ENCODE data around the gene LEFTY2. TPM values are rescaled to one million over a fixed set of nuclear protein-coding genes. Genes with fewer than 3 reads are reported as not detected.

The LEFTY2 gene
- total and polyA plus RNA-seq, 5 donors from 2014 or later, result not detected

DNA sequence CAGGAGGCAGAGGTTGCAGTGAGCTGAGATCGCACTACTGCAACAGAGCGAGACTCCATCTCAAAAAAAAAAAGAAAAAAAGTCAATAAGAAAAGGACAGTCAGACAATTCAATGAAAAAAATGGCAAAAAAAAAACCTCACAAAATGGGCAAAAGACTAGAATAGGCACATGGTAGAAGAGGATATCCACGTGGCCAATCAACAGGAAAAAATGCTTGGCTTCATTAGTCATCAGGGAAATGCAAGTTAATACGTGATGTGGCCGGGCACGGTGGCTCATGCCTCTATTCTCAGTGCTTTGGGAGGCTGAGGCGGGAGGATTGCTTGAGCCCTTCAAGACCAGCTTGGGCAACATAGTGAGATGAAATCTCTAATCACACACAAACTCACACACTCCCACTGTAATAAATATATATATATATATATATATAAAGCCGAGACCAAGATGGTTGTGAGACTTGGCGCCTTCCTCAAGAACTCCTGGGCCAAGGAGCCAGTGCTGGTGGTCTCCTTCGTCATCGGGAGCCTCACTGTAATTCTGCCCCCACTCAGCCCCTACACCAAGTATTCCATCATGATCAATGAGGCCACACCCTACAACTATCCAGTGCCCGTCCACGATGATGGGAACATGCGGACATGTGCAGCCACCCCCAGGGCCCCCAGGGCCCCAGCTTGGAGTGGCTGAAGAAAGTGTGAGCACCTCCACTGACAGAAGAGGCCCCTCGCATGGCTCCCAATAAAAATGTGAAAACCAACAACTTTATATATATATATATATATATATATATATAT is 22.9 kb upstream of the LEFTY2 start:
- Mint-ChIP-seq H3K9me3 (peaks cover 0 to 2% (median 0%) of the 10 kb centered on the region in 7 donors), H3K36me3 (no peaks in the 10 kb centered on the region), H3K4me3 (no peak overlapping the region), H3K27ac (no peak overlapping the region), H3K27me3 (peaks cover 9% of the 10 kb centered on the region), H3K4me1 (peaks cover 0 to 5% (median 1%) of the 10 kb centered on the region in 4 donors)
- no peak for ATAC-seq (ENCODE audit: low read depth in 2 of 2)
- no peaks in the 10 kb centered on the region for H3K4me1 ChIP-seq (ENCODE audit: control insufficient read depth, insufficient read depth, low read length, poor library complexity, severe bottlenecking)
- no peaks in the 10 kb centered on the region for H3K27me3 ChIP-seq (ENCODE audit: control insufficient read depth, insufficient read depth, low read length)
- no peaks in the 10 kb centered on the region for H3K9me3 ChIP-seq (ENCODE audit: control insufficient read depth in 2 of 2, low read length in 2 of 2)
- H3K4me3 ChIP-seq (ENCODE audit: low read depth, low read length), result no peak overlapping the region
- no peaks in the 10 kb centered on the region for H3K36me3 ChIP-seq (ENCODE audit: control insufficient read depth, insufficient read depth, low read length)
- no peak overlapping the region for H3K27ac ChIP-seq (ENCODE audit: insufficient read depth, low read length, poor library complexity, severe bottlenecking)
- DNase-seq, result no peak

DNA sequence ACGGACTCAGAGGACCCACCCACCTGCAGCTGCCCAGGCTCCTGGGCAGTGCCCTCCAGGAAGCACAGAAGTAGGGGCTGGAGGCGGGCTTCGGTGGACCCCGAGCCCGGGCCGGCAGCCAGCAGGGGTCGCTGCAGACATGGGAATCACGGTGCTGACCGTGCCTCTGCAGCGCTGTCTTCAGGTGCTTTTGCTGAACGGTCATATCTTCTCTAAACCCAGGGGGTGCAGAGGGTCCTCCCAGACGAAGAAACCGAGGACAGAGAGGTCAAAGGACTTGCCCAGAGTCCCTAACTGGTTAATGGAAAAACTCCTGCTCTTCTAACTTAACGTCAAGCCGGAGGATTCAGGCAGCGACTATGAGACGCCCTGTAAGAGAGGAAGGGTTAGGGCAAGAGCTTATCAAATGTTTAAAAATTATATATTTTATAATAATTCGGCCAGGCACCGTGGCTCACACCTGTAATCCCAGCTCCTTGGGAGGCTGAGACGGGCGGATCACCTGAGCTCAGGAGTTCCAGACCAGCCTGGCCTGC is 21.5 kb upstream of the LEFTY2 start:
- no peaks in the 10 kb centered on the region for H3K36me3 ChIP-seq (ENCODE audit: control insufficient read depth, insufficient read depth, low read length)
- H3K27me3 ChIP-seq (ENCODE audit: control insufficient read depth, insufficient read depth, low read length), result peaks cover 3% of the 10 kb centered on the region
- H3K4me3 Mint-ChIP-seq, result no peak overlapping the region

DNA sequence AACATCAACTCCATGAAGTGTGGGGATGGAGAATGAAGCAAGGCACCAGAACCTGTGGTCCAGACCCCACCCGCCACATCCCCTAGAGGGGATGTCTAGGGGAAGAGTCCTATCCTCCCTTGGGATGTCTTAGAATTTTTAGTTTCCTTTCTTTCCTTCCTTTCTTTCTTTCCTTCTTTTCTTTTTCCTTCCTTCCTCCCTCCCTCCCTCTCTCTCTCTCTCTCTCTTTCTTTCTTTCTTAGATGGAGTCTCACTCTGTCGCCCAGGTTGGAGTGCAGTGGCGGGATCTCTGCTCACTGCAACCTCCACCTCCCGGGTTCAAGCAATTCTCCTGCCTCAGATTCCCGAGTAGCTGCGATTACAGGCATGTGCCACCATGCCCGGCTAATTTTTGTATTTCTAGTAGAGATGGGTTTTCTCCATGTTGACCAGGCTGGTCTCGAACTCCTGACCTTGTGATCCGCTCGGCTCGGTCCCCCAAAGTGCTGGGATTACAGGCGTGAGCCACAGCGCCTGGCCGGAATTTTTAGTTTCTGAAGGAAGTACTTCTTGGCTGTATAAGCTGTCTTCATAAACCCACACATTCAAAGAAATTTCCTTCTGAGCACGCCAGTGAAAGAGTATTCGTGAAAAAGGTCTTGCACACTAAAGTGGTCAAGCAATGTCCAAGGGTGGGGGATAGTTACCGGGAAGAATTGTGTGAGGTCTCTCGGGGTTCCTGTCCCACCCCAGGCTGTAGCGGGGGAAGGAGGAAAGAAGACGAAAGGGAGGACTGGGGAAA is 20.8 kb upstream of the LEFTY2 start:
- Histone ChIP-seq H3K4me3 (ENCODE audit: low read depth, low read length) (no peak overlapping the region), H3K36me3 (ENCODE audit: control insufficient read depth, insufficient read depth, low read length) (no peaks in the 10 kb centered on the region), H3K4me1 (ENCODE audit: control insufficient read depth, insufficient read depth, low read length, poor library complexity, severe bottlenecking) (no peaks in the 10 kb centered on the region), H3K9me3 (ENCODE audit: control insufficient read depth in 2 of 2, low read length in 2 of 2) (no peaks in the 10 kb centered on the region), H3K27me3 (ENCODE audit: control insufficient read depth, insufficient read depth, low read length) (peaks cover 3% of the 10 kb centered on the region), H3K27ac (ENCODE audit: insufficient read depth, low read length, poor library complexity, severe bottlenecking) (no peak overlapping the region)
- Mint-ChIP-seq H3K4me1 (peaks cover 0 to 2% (median 0%) of the 10 kb centered on the region in 4 donors), H3K9me3 (peaks cover 0 to 2% (median 0%) of the 10 kb centered on the region in 7 donors), H3K27me3 (peaks cover 9% of the 10 kb centered on the region), H3K36me3 (no peaks in the 10 kb centered on the region), H3K27ac (peak overlapping the region in 1 of 3 donors; percentile 46), H3K4me3 (no peak overlapping the region)
- ATAC-seq (ENCODE audit: low read depth in 2 of 2) (no peak), DNase-seq (no peak)

More for the DNA sequence above, 21.5 kb upstream of the LEFTY2 start:
- Histone ChIP-seq H3K4me1 (ENCODE audit: control insufficient read depth, insufficient read depth, low read length, poor library complexity, severe bottlenecking) (no peaks in the 10 kb centered on the region), H3K4me3 (ENCODE audit: low read depth, low read length) (no peak overlapping the region), H3K9me3 (ENCODE audit: control insufficient read depth in 2 of 2, low read length in 2 of 2) (no peaks in the 10 kb centered on the region), H3K27ac (ENCODE audit: insufficient read depth, low read length, poor library complexity, severe bottlenecking) (no peak overlapping the region)
- no peak overlapping the region for H3K27ac Mint-ChIP-seq
- H3K4me1 Mint-ChIP-seq, result peaks cover 0 to 5% (median 1%) of the 10 kb centered on the region in 4 donors
- H3K36me3 Mint-ChIP-seq, result no peaks in the 10 kb centered on the region
- H3K27me3 Mint-ChIP-seq, result peaks cover 9% of the 10 kb centered on the region
- ATAC-seq (ENCODE audit: low read depth in 2 of 2), result peak; percentile 43 to 64
- peak; percentile 24 to 52 (median 35) for DNase-seq
- H3K9me3 Mint-ChIP-seq, result peaks cover 0 to 2% (median 0%) of the 10 kb centered on the region in 7 donors

DNA sequence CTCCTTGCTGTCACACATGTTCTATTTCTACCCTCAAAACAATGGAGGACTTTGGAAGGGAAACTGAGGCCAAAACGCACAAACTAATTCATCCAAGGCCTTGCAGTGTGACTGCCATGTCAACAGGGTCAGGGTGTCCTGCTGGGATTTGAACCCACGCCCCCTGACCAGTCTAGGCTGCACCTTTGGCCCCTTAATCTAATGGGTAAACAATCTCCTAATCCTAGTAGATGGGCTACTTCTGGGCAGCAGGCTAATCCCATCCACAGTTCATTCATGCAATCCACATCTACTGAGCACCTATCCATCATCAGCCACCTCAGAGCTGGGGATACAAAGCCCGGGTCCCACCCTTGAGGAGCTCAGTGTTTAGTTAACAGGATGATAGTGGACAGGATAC is 17.0 kb upstream of the LEFTY2 start:
- no peak for ATAC-seq (ENCODE audit: low read depth in 2 of 2)
- no peaks in the 10 kb centered on the region for H3K4me1 ChIP-seq (ENCODE audit: control insufficient read depth, insufficient read depth, low read length, poor library complexity, severe bottlenecking)
- H3K27me3 Mint-ChIP-seq, result peaks cover 23% of the 10 kb centered on the region
- no peak overlapping the region for H3K27ac ChIP-seq (ENCODE audit: insufficient read depth, low read length, poor library complexity, severe bottlenecking)
- H3K9me3 ChIP-seq (ENCODE audit: control insufficient read depth in 2 of 2, low read length in 2 of 2), result no peaks in the 10 kb centered on the region
- no peaks in the 10 kb centered on the region for H3K36me3 ChIP-seq (ENCODE audit: control insufficient read depth, insufficient read depth, low read length)
- no peak overlapping the region for H3K4me3 ChIP-seq (ENCODE audit: low read depth, low read length)
- H3K9me3 Mint-ChIP-seq, result peaks cover 0 to 2% (median 0%) of the 10 kb centered on the region in 7 donors
- no peak overlapping the region for H3K4me3 Mint-ChIP-seq
- no peaks in the 10 kb centered on the region for H3K36me3 Mint-ChIP-seq
- H3K27me3 ChIP-seq (ENCODE audit: control insufficient read depth, insufficient read depth, low read length), result peaks cover 4% of the 10 kb centered on the region
- peaks cover 0 to 2% (median 0%) of the 10 kb centered on the region in 4 donors for H3K4me1 Mint-ChIP-seq
- DNase-seq, result no peak
- no peak overlapping the region for H3K27ac Mint-ChIP-seq

DNA sequence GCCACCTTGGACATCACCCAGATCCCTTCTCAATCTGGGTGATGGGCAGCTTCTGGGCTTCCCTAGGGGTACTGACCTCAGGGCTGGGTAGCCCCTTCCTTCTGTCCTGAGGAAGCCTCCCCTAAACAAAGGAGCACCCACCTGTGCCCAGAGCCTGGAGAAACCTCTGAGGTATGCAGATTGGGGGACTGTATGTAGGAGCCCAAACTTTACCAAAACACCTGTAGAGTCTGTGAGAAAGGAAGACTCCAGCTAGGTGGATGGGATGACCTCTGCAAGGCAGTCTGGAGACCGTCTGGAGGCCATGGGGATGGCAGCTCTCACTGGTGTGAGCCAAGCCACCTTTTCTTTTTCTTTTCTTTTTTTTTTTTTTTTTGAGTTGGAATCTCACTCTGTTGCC is 13.7 kb upstream of the LEFTY2 start:
- Mint-ChIP-seq H3K4me3 (no peak overlapping the region), H3K36me3 (no peaks in the 10 kb centered on the region), H3K27me3 (peaks cover 33% of the 10 kb centered on the region), H3K9me3 (no peaks in the 10 kb centered on the region), H3K4me1 (no peaks in the 10 kb centered on the region), H3K27ac (no peak overlapping the region)
- Histone ChIP-seq H3K27me3 (ENCODE audit: control insufficient read depth, insufficient read depth, low read length) (peaks cover 4% of the 10 kb centered on the region), H3K27ac (ENCODE audit: insufficient read depth, low read length, poor library complexity, severe bottlenecking) (no peak overlapping the region), H3K4me1 (ENCODE audit: control insufficient read depth, insufficient read depth, low read length, poor library complexity, severe bottlenecking) (no peaks in the 10 kb centered on the region), H3K4me3 (ENCODE audit: low read depth, low read length) (no peak overlapping the region), H3K9me3 (ENCODE audit: control insufficient read depth in 2 of 2, low read length in 2 of 2) (no peaks in the 10 kb centered on the region), H3K36me3 (ENCODE audit: control insufficient read depth, insufficient read depth, low read length) (no peaks in the 10 kb centered on the region)
- DNase-seq (no peak), ATAC-seq (ENCODE audit: low read depth in 2 of 2) (no peak)

DNA sequence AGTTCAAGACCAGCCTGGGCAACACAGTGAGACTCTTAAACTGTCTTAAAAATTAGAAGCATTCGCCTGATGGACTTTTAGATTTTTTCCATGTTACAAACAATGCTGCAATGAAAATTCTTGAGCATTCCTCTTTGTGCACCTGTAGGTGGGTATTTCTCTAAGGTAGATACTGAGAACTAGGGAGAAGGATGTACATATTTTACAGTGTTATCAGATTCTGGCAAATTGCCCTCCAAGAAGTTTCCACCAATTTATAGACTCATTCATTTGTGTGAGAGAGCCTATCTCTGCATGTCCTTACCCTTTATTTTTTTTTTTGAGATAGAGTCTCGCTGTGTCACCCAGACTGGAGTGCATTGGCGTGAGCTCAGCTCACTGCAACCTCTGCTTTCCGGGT is 12.3 kb upstream of the LEFTY2 start:
- peaks cover 44% of the 10 kb centered on the region for H3K27me3 Mint-ChIP-seq
- H3K9me3 ChIP-seq (ENCODE audit: control insufficient read depth in 2 of 2, low read length in 2 of 2), result no peaks in the 10 kb centered on the region
- no peaks in the 10 kb centered on the region for H3K4me1 ChIP-seq (ENCODE audit: control insufficient read depth, insufficient read depth, low read length, poor library complexity, severe bottlenecking)
- no peaks in the 10 kb centered on the region for H3K4me1 Mint-ChIP-seq
- H3K27ac ChIP-seq (ENCODE audit: insufficient read depth, low read length, poor library complexity, severe bottlenecking), result no peak overlapping the region
- no peaks in the 10 kb centered on the region for H3K9me3 Mint-ChIP-seq
- H3K36me3 Mint-ChIP-seq, result no peaks in the 10 kb centered on the region
- no peak overlapping the region for H3K27ac Mint-ChIP-seq
- no peak overlapping the region for H3K4me3 ChIP-seq (ENCODE audit: low read depth, low read length)
- DNase-seq, result no peak
- ATAC-seq (ENCODE audit: low read depth in 2 of 2), result no peak
- no peaks in the 10 kb centered on the region for H3K36me3 ChIP-seq (ENCODE audit: control insufficient read depth, insufficient read depth, low read length)
- H3K27me3 ChIP-seq (ENCODE audit: control insufficient read depth, insufficient read depth, low read length), result peaks cover 8% of the 10 kb centered on the region
- H3K4me3 Mint-ChIP-seq, result no peak overlapping the region

DNA sequence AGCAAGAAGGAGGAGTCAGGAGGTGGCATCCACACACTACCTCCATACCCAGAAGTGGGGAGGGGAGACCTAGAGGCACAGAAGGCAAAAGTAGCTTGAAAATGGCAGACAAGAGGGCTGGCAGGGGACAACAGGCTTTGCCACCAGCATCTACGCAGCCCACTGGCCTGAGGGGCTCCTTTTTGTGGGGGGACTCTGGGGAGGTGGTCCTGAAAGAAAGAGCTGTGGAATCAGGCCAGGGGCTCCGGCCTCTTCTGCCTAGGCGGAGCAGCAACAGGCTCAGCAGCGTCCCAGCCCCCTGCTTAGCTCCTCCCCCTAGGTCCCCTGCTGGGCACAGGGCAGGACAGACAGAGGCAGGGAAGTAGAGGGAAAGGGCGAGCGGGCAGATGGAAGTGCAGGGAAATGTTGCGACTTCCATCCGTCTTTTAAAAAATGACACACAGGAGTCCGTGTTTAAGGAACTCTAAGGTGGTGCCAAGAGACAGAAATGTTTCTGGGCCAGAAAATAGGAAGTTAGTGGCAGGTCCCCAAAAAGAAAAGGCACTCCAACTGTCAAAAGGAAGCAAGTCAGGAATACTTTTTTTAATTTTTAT is 10.0 kb upstream of the LEFTY2 start:
- H3K27ac ChIP-seq (ENCODE audit: insufficient read depth, low read length, poor library complexity, severe bottlenecking), result no peak overlapping the region
- Mint-ChIP-seq H3K9me3 (no peaks in the 10 kb centered on the region), H3K4me1 (no peaks in the 10 kb centered on the region), H3K36me3 (no peaks in the 10 kb centered on the region), H3K27ac (no peak overlapping the region), H3K4me3 (no peak overlapping the region), H3K27me3 (peaks cover 52% of the 10 kb centered on the region)
- no peaks in the 10 kb centered on the region for H3K36me3 ChIP-seq (ENCODE audit: control insufficient read depth, insufficient read depth, low read length)
- ATAC-seq (ENCODE audit: low read depth in 2 of 2) (no peak), DNase-seq (no peak)
- H3K4me3 ChIP-seq (ENCODE audit: low read depth, low read length), result no peak overlapping the region
- no peaks in the 10 kb centered on the region for H3K9me3 ChIP-seq (ENCODE audit: control insufficient read depth in 2 of 2, low read length in 2 of 2)
- H3K4me1 ChIP-seq (ENCODE audit: control insufficient read depth, insufficient read depth, low read length, poor library complexity, severe bottlenecking), result no peaks in the 10 kb centered on the region
- peaks cover 5% of the 10 kb centered on the region for H3K27me3 ChIP-seq (ENCODE audit: control insufficient read depth, insufficient read depth, low read length)

Measured in CD4-positive, CD25-positive, alpha-beta regulatory T cell (primary cell).